K562 (cell line): ENCODE measurements around the gene DGKZ. TPM values are rescaled to one million over a fixed set of nuclear protein-coding genes. Genes with fewer than 3 reads are reported as not detected.

Source experiments
- ATAC-seq: fragments of 200-7000 bp; cut with Tn5 transposase; 3 replicates; pipeline ENCODE4 v1.9.1; 2020; ENCODE audit warnings: moderate library complexity
- BruUV-seq: library from RNA; stranded (reverse); fragments of 400-500 nt; replicated peaks from 2 replicates; lab custom pipeline; 2021; lab: Mats Ljungman, UMichigan
- CTCF ChIA-PET: fragments of 300-600 bp; formaldehyde crosslinking; extraction: SDS; loops from one replicate; lab custom pipeline; 2021; ENCODE audit warnings: low intra/inter-chr PET ratio; lab: Yijun Ruan, JAX
- POLR2A ChIA-PET: fragments of 300-600, 350-650 bp; sonication (Branson Sonifier 250); formaldehyde crosslinking; extraction: SDS; loops from one replicate; lab custom pipeline; 2021; ENCODE audit warnings: antibody characterized with exemption, inconsistent platforms; lab: Yijun Ruan, JAX
- DNase-seq, 4 experiments: peaks; one replicate each; pipeline versions ENCODE4 v3.0.0 to v3.0.0-alpha.2; 2011 to 2018; ENCODE audit warnings: low spot score in 3 of 4, mixed read lengths in 3 of 4; ENCODE audit errors: extremely low read depth in 1 of 4
- FAIRE-seq: peaks from 2 replicates; lab custom pipeline; 2011; peaks lifted over from hg19 to GRCh38; lab: Jason Lieb, UNC
- H2AFZ ChIP-seq: 2 replicates; pipeline ENCODE4 v1.6.0; 2011; ENCODE audit warnings: low read depth, low read length, control low read depth, inconsistent platforms
- H3K27ac ChIP-seq: fragments of 200-600 bp; 3 replicates; pipeline ENCODE4 v1.8.0; 2011; ENCODE audit warnings: low read depth, mild to moderate bottlenecking, control low read depth, inconsistent platforms, low read length, moderate library complexity, mixed read lengths; ENCODE audit errors: extremely low read depth
- H3K27me3 ChIP-seq, 2 experiments: fragments of 300-600 bp in 1 of 2; 2 replicates in 1 of 2; 3 replicates in 1 of 2; pipeline versions ENCODE4 v1.6.0 to v1.8.0; 2011; ENCODE audit warnings: inconsistent platforms in 2 of 2, low read length in 2 of 2, mild to moderate bottlenecking in 1 of 2, mixed read lengths in 1 of 2, moderate library complexity in 1 of 2; ENCODE audit not compliant: control insufficient read depth in 2 of 2, insufficient read depth in 2 of 2
- H3K36me3 ChIP-seq: fragments of 300-600 bp; 3 replicates; pipeline ENCODE4 v1.8.0; 2011; ENCODE audit warnings: mild to moderate bottlenecking, low read length, inconsistent platforms; ENCODE audit not compliant: control insufficient read depth, insufficient read depth
- H3K4me1 ChIP-seq, 2 experiments: fragments of 200-600 bp in 1 of 2; replicated peaks in 1 of 2; 2 replicates in 1 of 2; 3 replicates in 1 of 2; pipeline versions ENCODE4 v1.5.1 to v1.8.0; 2011; ENCODE audit warnings: inconsistent platforms in 2 of 2, low read length in 2 of 2, mild to moderate bottlenecking in 1 of 2, mixed read lengths in 1 of 2, moderate library complexity in 1 of 2; ENCODE audit not compliant: control insufficient read depth in 2 of 2, insufficient read depth in 2 of 2
- H3K4me2 ChIP-seq: 2 replicates; pipeline ENCODE4 v1.6.1; 2011; ENCODE audit warnings: low read length, control low read depth, inconsistent platforms, mixed read lengths; ENCODE audit not compliant: insufficient read depth
- H3K4me3 ChIP-seq: fragments of 200-600 bp; sonication (generic), shearing (Covaris generic); 2 replicates; pipeline ENCODE4 v1.5.1; 2016; ENCODE audit warnings: control low read depth, inconsistent platforms
- H3K79me2 ChIP-seq: fragments of 200-600 bp; 3 replicates; pipeline ENCODE4 v1.8.0; 2011; ENCODE audit warnings: low read length, inconsistent platforms; ENCODE audit not compliant: control insufficient read depth, insufficient read depth
- H3K9ac ChIP-seq, 2 experiments: 2 replicates each; pipeline versions ENCODE4 v1.6.0 to v1.6.1; 2011; ENCODE audit warnings: low read depth in 2 of 2, low read length in 2 of 2, control low read depth in 1 of 2, inconsistent platforms in 1 of 2, mild to moderate bottlenecking in 1 of 2, mixed read lengths in 1 of 2; ENCODE audit not compliant: insufficient read depth in 1 of 2
- H3K9me1 ChIP-seq: one replicate; pipeline ENCODE4 v1.6.0; 2011; ENCODE audit warnings: inconsistent platforms, mild to moderate bottlenecking, low read length, moderate library complexity; ENCODE audit not compliant: control insufficient read depth, insufficient read depth
- H3K9me3 ChIP-seq: replicated peaks from 2 replicates; pipeline ENCODE4 v1.5.1; 2011; ENCODE audit warnings: low read depth, low read length, inconsistent platforms; ENCODE audit not compliant: control insufficient read depth, insufficient read depth
- H4K20me1 ChIP-seq: replicated peaks from 2 replicates; pipeline ENCODE4 v1.6.1; 2011; ENCODE audit warnings: low read length, inconsistent platforms, mixed read lengths; ENCODE audit not compliant: control insufficient read depth, insufficient read depth
- CHAMP1 ChIP-seq: fragments of 450-650 bp; IDR thresholded peaks from 2 replicates; pipeline ENCODE4 v1.6.1; 2016; ENCODE audit warnings: mild to moderate bottlenecking
- CTCF ChIP-seq, 3 experiments: IDR thresholded peaks in 2 of 3; conservative IDR thresholded peaks in 1 of 3; 2 replicates each; pipeline ENCODE4 v1.5.1; 2011 to 2012; ENCODE audit warnings: low read length in 3 of 3, mild to moderate bottlenecking in 3 of 3, control low read depth in 2 of 3, improper control_type of control experiment in 1 of 3, inconsistent platforms in 1 of 3, low read depth in 1 of 3, mixed read lengths in 1 of 3, moderate library complexity in 1 of 3; ENCODE audit not compliant: insufficient read depth in 2 of 3
- GATAD2A ChIP-seq: fragments of 450-650 bp; IDR thresholded peaks from 2 replicates; pipeline ENCODE4 v1.6.1; 2017
- HNRNPH1 ChIP-seq: fragments of 200-400 bp; formaldehyde crosslinking; optimal IDR thresholded peaks from 2 replicates; pipeline ENCODE3; 2017; ENCODE audit warnings: low read depth, mild to moderate bottlenecking, low read length, moderate library complexity
- POLR2G ChIP-seq: fragments of 200-400 bp; formaldehyde crosslinking; IDR thresholded peaks from 2 replicates; pipeline ENCODE4 v1.6.1; 2017; ENCODE audit warnings: low read depth, mild to moderate bottlenecking, antibody characterized with exemption, low read length, moderate library complexity
- PRMT5 ChIP-seq: sonication (generic); formaldehyde crosslinking; IDR thresholded peaks from 2 replicates; pipeline ENCODE4 v1.5.0; 2020; ENCODE audit warnings: missing genetic modification reagents
- TARDBP ChIP-seq: fragments of 450-650 bp; IDR thresholded peaks from 2 replicates; pipeline ENCODE4 v1.6.1; 2016
- WGBS: fragments of 100-300 bp; shearing (Covaris generic); methylation state at CpG from one replicate; pipeline ENCODE4 v1.1.6; 2016; ENCODE audit warnings: low coverage, mixed read lengths; ENCODE audit not compliant: insufficient coverage; ENCODE audit errors: missing lambda C conversion rate; 5-methylcytosine and 5-hydroxymethylcytosine counted together
- in situ Hi-C: fragments of 300-500 bp; cut with MboI; formaldehyde crosslinking; loops from 4 replicates; pipeline ENCODE4 v1.15.0; 2018; ENCODE audit warnings: inconsistent platforms, mixed read lengths
- intact Hi-C: fragments of 100-400 bp; cut with micrococcal nuclease; formaldehyde crosslinking; loops from 2 replicates; pipeline ENCODE4 v1.14.2; 2022
- polyA plus RNA-seq, 8 experiments: library from polyadenylated mRNA; depleted of rRNA in 4 of 8; stranded (reverse) in 5 of 8; unstranded in 3 of 8; fragments of >200 nt; fragmentation: Nextera tagmentation in 2 of 8; fragmentation: Illumina TruSeq in 1 of 8; extraction: Ambion mirVana in 2 of 8; extraction: Trizol in 1 of 8; gene quantifications; 2 replicates each; pipeline versions ENCODE4 v1.2.1 to v1.2.3, GENCODE V29; 2011 to 2014; ENCODE audit warnings: inconsistent platforms in 1 of 8, missing spikeins in 1 of 8
- total RNA-seq, 7 experiments: library from RNA; depleted of rRNA in 6 of 7; stranded (reverse); fragments of >200 nt in 6 of 7; fragmentation: Illumina TruSeq in 2 of 7; extraction: Trizol in 2 of 7; gene quantifications; 2 replicates each; pipeline versions ENCODE4 v1.2.1 to v1.2.3, GENCODE V29; 2011 to 2021; ENCODE audit warnings: low replicate concordance in 1 of 7

DGKZ gene
- total and polyA plus RNA-seq, 9 of the 15 experiments (the other 6 are each of a cell fraction or from before 2014, with no cell fraction given): 0.51 to 100 (median 44.2) TPM

- intact Hi-C loops: loop anchor here (5.0 kb wide), 2 partner anchors 49 to 119 kb away; no protein-coding TSS in a partner anchor
- no peak for ATAC-seq
Measured at GRCh38 chr11:46366260-46366659, 19.0 kb downstream of the DGKZ start.

More at GRCh38 chr11:46366260-46366659, 19.0 kb downstream of the DGKZ start:
- no peak for FAIRE-seq
- Histone ChIP-seq H3K4me3 (no peak overlapping the region), H3K4me1 (peaks cover 22 to 65% of the 10 kb centered on the region in 2 experiments), H2AFZ (no peak overlapping the region), H3K9ac (no peak overlapping the region; a peak in 1 of 4 replicates), H3K36me3 (peaks cover 65% of the 10 kb centered on the region; the same call in 2 of the 3 replicates), H3K27me3 (no peaks in the 10 kb centered on the region), H3K4me2 (no peak overlapping the region), H3K9me1 (peaks cover 3% of the 10 kb centered on the region), H4K20me1 (no peaks in the 10 kb centered on the region; the same call in none of the 2 replicates), H3K9me3 (no peaks in the 10 kb centered on the region), H3K27ac (no peak overlapping the region), H3K79me2 (peaks cover 29% of the 10 kb centered on the region)
- ChIA-PET POLR2A (interaction anchor here (0.7 to 1.6 kb wide), 4 partner anchors 10 to 14 kb away, joined by 3 to 10 read pairs (median 4); no protein-coding TSS in a partner anchor), CTCF (interaction anchor here (1.5 kb wide), 1 partner anchor 15 kb away, joined by 5 read pairs; no protein-coding TSS in a partner anchor)
- BruUV-seq: no TSS peak
- no peak for TF ChIP-seq CHAMP1
- no peak for TF ChIP-seq HNRNPH1
- TF ChIP-seq TARDBP: no peak
- no peak for TF ChIP-seq GATAD2A
- 0 out of 2 replicates have a peak, but pooled peaks have one; percentile 16 for TF ChIP-seq POLR2G
- TF ChIP-seq PRMT5 (CRISPR knock-in tag): no peak
- no peak for TF ChIP-seq CTCF (IDR thresholded peaks at IDR 0.05 in 2 of 3, conservative IDR thresholded peaks at IDR 0.05 in 1 of 3; ENCODE audit: insufficient read depth in 2 of 3, low read depth in 1 of 3, low read length in 3 of 3)
- 98% methylated on average over 18 of the region's 22 CpGs for WGBS
- no peak for DNase-seq
- in situ Hi-C loops: no loop called here
